ENCODE measurements around the gene PAX5. TPM values are rescaled to one million over a fixed set of nuclear protein-coding genes. Genes with fewer than 3 reads are reported as not detected.
A peak's percentile ranks its signal among the peaks of the same experiment; 100 is the strongest.

The PAX5 gene
- total RNA-seq, 4 donors from 2014 or later = 0.95 to 61.9 (median 3.6) TPM; not detected in 1

DNA sequence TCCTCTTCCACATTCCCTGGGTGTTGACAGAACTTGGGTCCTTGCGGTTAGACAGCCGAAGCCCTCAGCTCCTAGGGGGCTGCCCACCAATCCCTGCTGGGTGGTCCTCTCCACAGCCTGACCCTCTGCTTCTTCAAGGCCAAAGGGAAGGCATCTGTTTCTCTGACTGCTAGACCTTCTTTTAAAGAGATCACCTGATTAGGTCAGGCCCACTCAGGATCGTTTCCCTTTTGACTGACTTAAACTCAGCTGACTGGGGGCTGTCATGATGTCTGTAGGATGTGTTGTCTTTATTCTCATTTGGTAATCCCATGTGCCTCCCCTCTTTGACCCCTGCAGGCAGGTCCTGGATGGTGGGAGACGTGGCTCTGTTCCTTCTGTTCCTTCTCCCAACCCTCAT lies 207.5 kb downstream of the PAX5 start:
- DNase-seq = peak in 1 of 3 donors; percentile 8
- H3K4me1 ChIP-seq = no peaks in the 10 kb centered on the region
- no peaks in the 10 kb centered on the region for H3K36me3 ChIP-seq
- no peak for TF ChIP-seq POLR2A (IDR thresholded peaks at IDR 0.05)
- TF ChIP-seq, protein P1, sequence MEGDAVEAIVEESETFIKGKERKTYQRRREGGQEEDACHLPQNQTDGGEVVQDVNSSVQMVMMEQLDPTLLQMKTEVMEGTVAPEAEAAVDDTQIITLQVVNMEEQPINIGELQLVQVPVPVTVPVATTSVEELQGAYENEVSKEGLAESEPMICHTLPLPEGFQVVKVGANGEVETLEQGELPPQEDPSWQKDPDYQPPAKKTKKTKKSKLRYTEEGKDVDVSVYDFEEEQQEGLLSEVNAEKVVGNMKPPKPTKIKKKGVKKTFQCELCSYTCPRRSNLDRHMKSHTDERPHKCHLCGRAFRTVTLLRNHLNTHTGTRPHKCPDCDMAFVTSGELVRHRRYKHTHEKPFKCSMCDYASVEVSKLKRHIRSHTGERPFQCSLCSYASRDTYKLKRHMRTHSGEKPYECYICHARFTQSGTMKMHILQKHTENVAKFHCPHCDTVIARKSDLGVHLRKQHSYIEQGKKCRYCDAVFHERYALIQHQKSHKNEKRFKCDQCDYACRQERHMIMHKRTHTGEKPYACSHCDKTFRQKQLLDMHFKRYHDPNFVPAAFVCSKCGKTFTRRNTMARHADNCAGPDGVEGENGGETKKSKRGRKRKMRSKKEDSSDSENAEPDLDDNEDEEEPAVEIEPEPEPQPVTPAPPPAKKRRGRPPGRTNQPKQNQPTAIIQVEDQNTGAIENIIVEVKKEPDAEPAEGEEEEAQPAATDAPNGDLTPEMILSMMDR (IDR thresholded peaks at IDR 0.05) = no peak
- H3K27me3 ChIP-seq = no peaks in the 10 kb centered on the region
- no peak overlapping the region for H3K4me3 ChIP-seq
- H3K27ac ChIP-seq = no peak overlapping the region
- no peaks in the 10 kb centered on the region for H3K9me3 ChIP-seq

DNA sequence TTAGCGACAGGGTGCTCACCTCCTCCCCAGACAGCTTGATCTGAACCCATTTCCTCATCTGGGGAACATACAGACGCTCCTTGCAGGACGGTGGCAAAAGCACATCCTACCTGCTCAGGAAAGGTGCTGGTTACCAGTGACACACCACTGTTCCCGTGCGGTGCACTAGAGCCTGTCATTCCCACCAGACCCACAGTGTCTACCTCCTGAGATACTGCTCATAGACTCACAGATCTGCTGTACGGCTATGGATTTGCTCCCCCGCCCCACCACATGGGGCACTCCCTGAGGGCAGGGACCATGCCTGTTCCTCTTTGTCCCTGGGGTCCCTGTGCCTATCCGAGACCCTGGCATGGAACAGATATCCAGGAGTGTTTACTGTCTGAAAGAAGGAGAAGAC lies 208.9 kb downstream of the PAX5 start:
- no peaks in the 10 kb centered on the region for H3K36me3 ChIP-seq

DNA sequence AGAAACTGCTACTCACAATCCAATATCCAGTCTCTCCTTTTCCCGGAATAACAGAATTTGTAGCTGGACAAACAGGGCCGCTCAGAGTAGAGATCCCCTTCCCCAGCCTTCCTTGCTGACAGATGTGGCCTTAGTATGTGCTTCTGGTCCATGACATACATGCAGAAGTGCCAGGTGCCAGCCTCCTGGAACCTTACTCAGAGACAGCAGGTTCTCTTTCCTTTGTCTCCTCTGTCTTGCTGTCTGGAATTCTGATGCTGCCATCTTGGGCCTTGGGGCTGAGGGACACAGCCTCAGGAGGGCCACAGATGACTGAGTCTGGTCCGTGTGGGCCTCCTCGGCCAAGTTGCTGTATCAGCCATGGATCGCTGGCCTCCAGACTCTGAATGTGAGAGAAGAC lies 210.1 kb downstream of the PAX5 start:
- no peak overlapping the region for H3K4me3 ChIP-seq
- no peaks in the 10 kb centered on the region for H3K27me3 ChIP-seq
- no peaks in the 10 kb centered on the region for H3K36me3 ChIP-seq
- no peaks in the 10 kb centered on the region for H3K4me1 ChIP-seq
- H3K27ac ChIP-seq = no peak overlapping the region
- DNase-seq = peak in 1 of 3 donors; percentile 13
- TF ChIP-seq, protein P1 (IDR thresholded peaks at IDR 0.05) = no peak
- TF ChIP-seq POLR2A (IDR thresholded peaks at IDR 0.05) = no peak
- no peaks in the 10 kb centered on the region for H3K9me3 ChIP-seq

More for the DNA sequence above, 208.9 kb downstream of the PAX5 start:
- no peak for TF ChIP-seq POLR2A (IDR thresholded peaks at IDR 0.05)
- TF ChIP-seq, protein P1 (IDR thresholded peaks at IDR 0.05) = no peak
- Histone ChIP-seq H3K27ac (no peak overlapping the region), H3K27me3 (no peaks in the 10 kb centered on the region), H3K4me3 (no peak overlapping the region), H3K9me3 (no peaks in the 10 kb centered on the region), H3K4me1 (no peaks in the 10 kb centered on the region)
- DNase-seq = peak in 1 of 3 donors; percentile 25

DNA sequence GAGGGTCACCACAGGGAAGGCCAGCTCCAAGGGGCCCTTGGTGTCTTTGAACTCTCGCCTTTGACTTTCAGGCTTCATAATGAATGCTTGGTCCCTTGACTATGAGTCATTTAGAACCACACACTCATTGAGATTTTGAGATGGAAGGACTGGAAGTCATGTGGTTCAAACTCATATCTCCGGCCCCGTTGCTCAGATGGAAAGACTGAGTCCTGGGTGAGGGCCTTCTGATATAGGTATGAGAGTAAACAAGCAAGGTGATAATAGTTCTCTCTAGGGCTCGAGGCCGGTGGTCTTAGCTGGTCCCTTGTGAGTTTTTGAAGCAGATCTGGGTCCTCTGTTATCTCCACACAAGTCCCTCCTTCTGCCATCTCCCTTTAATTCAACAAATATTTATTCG lies 210.6 kb downstream of the PAX5 start:
- H3K27me3 ChIP-seq = peaks cover 0 to under 1% of the 10 kb centered on the region in 2 donors
- H3K36me3 ChIP-seq = no peaks in the 10 kb centered on the region
- TF ChIP-seq POLR2A (IDR thresholded peaks at IDR 0.05) = no peak
- TF ChIP-seq, protein P1 (IDR thresholded peaks at IDR 0.05) = no peak
- H3K9me3 ChIP-seq = no peaks in the 10 kb centered on the region
- peak in 1 of 3 donors; percentile 14 for DNase-seq
- no peak overlapping the region for H3K4me3 ChIP-seq
- H3K4me1 ChIP-seq = no peaks in the 10 kb centered on the region
- H3K27ac ChIP-seq = no peak overlapping the region

DNA sequence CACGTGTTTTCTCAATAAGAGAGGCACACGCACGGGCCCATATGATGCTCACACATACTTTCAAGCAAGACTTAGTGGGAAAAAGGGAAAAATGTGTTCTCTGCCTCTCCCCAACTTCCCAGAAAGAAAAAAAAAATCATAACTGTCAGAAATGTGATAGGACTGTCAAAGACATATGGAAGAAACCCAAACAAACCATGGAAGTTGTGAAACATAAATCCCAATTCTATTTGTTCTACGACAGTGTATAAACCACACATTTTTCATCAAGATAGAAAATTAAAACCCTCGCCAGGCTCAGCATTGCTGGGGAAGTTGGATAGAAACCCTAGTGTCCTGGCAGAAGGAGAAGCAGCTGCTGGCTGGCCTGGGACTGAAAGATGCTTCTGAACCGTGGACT lies 211.9 kb downstream of the PAX5 start:
- Histone ChIP-seq H3K4me3 (no peak overlapping the region), H3K27ac (no peak overlapping the region), H3K4me1 (no peaks in the 10 kb centered on the region), H3K36me3 (no peaks in the 10 kb centered on the region), H3K9me3 (no peaks in the 10 kb centered on the region), H3K27me3 (peaks cover 0 to 5% of the 10 kb centered on the region in 2 donors)
- no peak for TF ChIP-seq POLR2A (IDR thresholded peaks at IDR 0.05)
- TF ChIP-seq, protein P1 (IDR thresholded peaks at IDR 0.05) = no peak
- DNase-seq = peak in 1 of 3 donors; percentile 15

DNA sequence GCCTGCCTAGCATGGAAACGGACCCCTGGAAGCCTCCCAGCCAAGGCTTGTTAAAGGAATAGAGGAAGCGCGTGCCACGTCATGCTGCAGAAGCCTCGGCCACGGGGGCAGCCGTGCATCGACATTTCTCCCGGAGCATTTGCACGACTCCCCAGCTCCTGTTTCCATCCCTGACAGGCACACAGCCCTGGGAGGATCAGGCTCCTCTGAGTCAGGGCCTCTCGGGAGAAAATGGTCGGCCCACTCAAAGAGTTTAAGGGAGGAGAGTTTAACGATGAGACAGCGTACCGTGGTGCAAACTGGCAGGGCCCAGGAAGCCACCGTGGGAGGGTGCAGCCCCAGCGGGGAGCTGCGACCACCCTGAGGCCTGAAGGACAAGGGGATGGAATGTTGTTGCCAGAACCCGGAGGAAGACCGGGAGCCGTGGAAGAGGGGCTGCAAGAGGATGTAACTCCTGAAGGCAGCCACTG lies 213.6 kb downstream of the PAX5 start:
- H3K9me3 ChIP-seq = no peaks in the 10 kb centered on the region
- H3K36me3 ChIP-seq = no peaks in the 10 kb centered on the region
- DNase-seq = peak in 1 of 3 donors; percentile 27
- no peaks in the 10 kb centered on the region for H3K4me1 ChIP-seq
- TF ChIP-seq POLR2A (IDR thresholded peaks at IDR 0.05) = no peak
- H3K27me3 ChIP-seq = peaks cover 0 to 5% of the 10 kb centered on the region in 2 donors
- H3K27ac ChIP-seq = no peak overlapping the region
- H3K4me3 ChIP-seq = no peak overlapping the region
